ENCODE results near the gene LRP1-AS.

GRCh38 chr12:57157588-57158173 is 10.3 kb upstream of the LRP1-AS start:
- TF ChIP-seq, protein P1, sequence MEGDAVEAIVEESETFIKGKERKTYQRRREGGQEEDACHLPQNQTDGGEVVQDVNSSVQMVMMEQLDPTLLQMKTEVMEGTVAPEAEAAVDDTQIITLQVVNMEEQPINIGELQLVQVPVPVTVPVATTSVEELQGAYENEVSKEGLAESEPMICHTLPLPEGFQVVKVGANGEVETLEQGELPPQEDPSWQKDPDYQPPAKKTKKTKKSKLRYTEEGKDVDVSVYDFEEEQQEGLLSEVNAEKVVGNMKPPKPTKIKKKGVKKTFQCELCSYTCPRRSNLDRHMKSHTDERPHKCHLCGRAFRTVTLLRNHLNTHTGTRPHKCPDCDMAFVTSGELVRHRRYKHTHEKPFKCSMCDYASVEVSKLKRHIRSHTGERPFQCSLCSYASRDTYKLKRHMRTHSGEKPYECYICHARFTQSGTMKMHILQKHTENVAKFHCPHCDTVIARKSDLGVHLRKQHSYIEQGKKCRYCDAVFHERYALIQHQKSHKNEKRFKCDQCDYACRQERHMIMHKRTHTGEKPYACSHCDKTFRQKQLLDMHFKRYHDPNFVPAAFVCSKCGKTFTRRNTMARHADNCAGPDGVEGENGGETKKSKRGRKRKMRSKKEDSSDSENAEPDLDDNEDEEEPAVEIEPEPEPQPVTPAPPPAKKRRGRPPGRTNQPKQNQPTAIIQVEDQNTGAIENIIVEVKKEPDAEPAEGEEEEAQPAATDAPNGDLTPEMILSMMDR (IDR thresholded peaks at IDR 0.05), result no peak
- no peak for TF ChIP-seq POLR2A (IDR thresholded peaks at IDR 0.05)

Measured in prostate gland (tissue), 2 donors.